IMR-90 (cell line): Measurements from ENCODE around the gene PRKN. TPM values are rescaled to one million over a fixed set of nuclear protein-coding genes. Genes with fewer than 3 reads are reported as not detected.

Experiments used
- ATAC-seq: fragments of 200-7000 bp; cut with Tn5 transposase; 2 replicates; pipeline ENCODE4 v1.9.1; 2020; ENCODE audit warnings: low read depth, mild to moderate bottlenecking, moderate library complexity
- BruUV-seq: library from RNA; stranded (reverse); fragments of 400-500 nt; replicated peaks from 2 replicates; lab custom pipeline; 2021; lab: Mats Ljungman, UMichigan
- CTCF ChIA-PET: fragments of 300-600 bp; formaldehyde crosslinking; extraction: SDS; loops from one replicate; lab custom pipeline; 2021; ENCODE audit warnings: antibody characterized with exemption; lab: Yijun Ruan, JAX
- POLR2A ChIA-PET: fragments of 300-600 bp; sonication (Branson Sonifier 250); formaldehyde crosslinking; loops from one replicate; lab custom pipeline; 2022; ENCODE audit warnings: antibody characterized with exemption; ENCODE audit not compliant: unreplicated experiment; lab: Charles Lee
- DNase-seq: peaks from one replicate; pipeline ENCODE4 v3.0.0; 2013
- H2AFZ ChIP-seq: replicated peaks from 2 replicates; pipeline ENCODE3; 2013; ENCODE audit warnings: low read length, mild to moderate bottlenecking; ENCODE audit not compliant: poor library complexity
- H2AK5ac ChIP-seq: 2 replicates; pipeline ENCODE4 v1.6.1; 2013; ENCODE audit warnings: low read depth, low read length, inconsistent platforms
- H2AK9ac ChIP-seq: replicated peaks from 2 replicates; pipeline ENCODE3; 2013; ENCODE audit warnings: mild to moderate bottlenecking, low read depth, low read length, moderate library complexity; ENCODE audit not compliant: poor library complexity
- H2BK120ac ChIP-seq: 2 replicates; pipeline ENCODE4 v1.6.1; 2013; ENCODE audit warnings: low read depth, low read length, inconsistent platforms
- H2BK15ac ChIP-seq: 3 replicates; pipeline ENCODE4 v1.6.1; 2013; ENCODE audit warnings: low read depth, low read length, inconsistent platforms
- H2BK20ac ChIP-seq: 2 replicates; pipeline ENCODE4 v1.6.1; 2013; ENCODE audit warnings: low read depth, mild to moderate bottlenecking, inconsistent platforms, low read length, moderate library complexity
- H2BK5ac ChIP-seq: 2 replicates; pipeline ENCODE4 v1.6.1; 2013; ENCODE audit warnings: mild to moderate bottlenecking, low read depth, low read length, inconsistent platforms; ENCODE audit not compliant: poor library complexity, severe bottlenecking
- H3K14ac ChIP-seq: replicated peaks from 2 replicates; pipeline ENCODE4 v1.6.1; 2013; ENCODE audit warnings: low read depth, low read length, inconsistent platforms
- H3K18ac ChIP-seq: 2 replicates; pipeline ENCODE4 v1.6.1; 2013; ENCODE audit warnings: low read depth, low read length, control low read depth
- H3K23ac ChIP-seq: 2 replicates; pipeline ENCODE4 v1.6.1; 2013; ENCODE audit warnings: low read depth, low read length, inconsistent platforms
- H3K27ac ChIP-seq: 2 replicates; pipeline ENCODE4 v1.5.1; 2013; ENCODE audit warnings: mild to moderate bottlenecking, control low read depth, low read length; ENCODE audit not compliant: insufficient read depth
- H3K27me3 ChIP-seq: 2 replicates; pipeline ENCODE4 v1.6.1; 2013; ENCODE audit warnings: low read length; ENCODE audit not compliant: control insufficient read depth, insufficient read depth
- H3K36me3 ChIP-seq: 2 replicates; pipeline ENCODE4 v1.6.1; 2013; ENCODE audit warnings: low read length, mixed read lengths; ENCODE audit not compliant: control insufficient read depth, insufficient read depth
- H3K4ac ChIP-seq: 2 replicates; pipeline ENCODE4 v1.6.1; 2013; ENCODE audit warnings: low read depth, low read length, inconsistent platforms
- H3K4me1 ChIP-seq: 2 replicates; pipeline ENCODE4 v1.6.1; 2013; ENCODE audit warnings: low read length, mixed read lengths; ENCODE audit not compliant: control insufficient read depth, insufficient read depth
- H3K4me2 ChIP-seq: 2 replicates; pipeline ENCODE4 v1.6.1; 2013; ENCODE audit warnings: low read depth, mild to moderate bottlenecking, control low read depth, low read length, moderate library complexity
- H3K4me3 ChIP-seq: 2 replicates; pipeline ENCODE4 v1.5.1; 2013; ENCODE audit warnings: low read depth, mild to moderate bottlenecking, control low read depth, low read length, moderate library complexity; ENCODE audit not compliant: insufficient read depth
- H3K56ac ChIP-seq: 2 replicates; pipeline ENCODE4 v1.6.1; 2013; ENCODE audit warnings: low read length, inconsistent platforms; ENCODE audit not compliant: insufficient read depth; ENCODE audit errors: extremely low read depth
- H3K79me1 ChIP-seq, 2 experiments: 2 replicates each; pipeline ENCODE4 v1.6.1; 2013; ENCODE audit warnings: low read length in 2 of 2, inconsistent platforms in 1 of 2, low read depth in 1 of 2
- H3K9ac ChIP-seq: 2 replicates; pipeline ENCODE4 v1.6.1; 2013; ENCODE audit warnings: low read depth, low read length, control low read depth
- H3K9me1 ChIP-seq: 2 replicates; pipeline ENCODE4 v1.6.1; 2013; ENCODE audit warnings: low read length, inconsistent platforms; ENCODE audit not compliant: insufficient read depth
- H3K9me3 ChIP-seq: 2 replicates; pipeline ENCODE4 v1.6.1; 2013; ENCODE audit warnings: low read length; ENCODE audit not compliant: control insufficient read depth, insufficient read depth
- H4K20me1 ChIP-seq: 2 replicates; pipeline ENCODE4 v1.6.1; 2013; ENCODE audit warnings: low read length, inconsistent platforms; ENCODE audit not compliant: insufficient read depth
- H4K5ac ChIP-seq: 2 replicates; pipeline ENCODE4 v1.6.1; 2013; ENCODE audit warnings: mild to moderate bottlenecking, low read depth, low read length, control low read depth
- H4K8ac ChIP-seq, 2 experiments: 2 replicates each; pipeline ENCODE4 v1.6.1; 2013; ENCODE audit warnings: low read depth in 2 of 2, low read length in 2 of 2, control low read depth in 1 of 2, inconsistent platforms in 1 of 2
- H4K91ac ChIP-seq: 2 replicates; pipeline ENCODE4 v1.6.1; 2013; ENCODE audit warnings: low read depth, low read length, inconsistent platforms; ENCODE audit not compliant: insufficient read depth
- BHLHE40 ChIP-seq: fragments of 150-350 bp; IDR thresholded peaks from 2 replicates; pipeline ENCODE4 v1.6.1; 2016; ENCODE audit warnings: mild to moderate bottlenecking, low read depth, low read length
- CEBPB ChIP-seq: IDR thresholded peaks from 2 replicates; pipeline ENCODE4 v1.6.1; 2012; ENCODE audit warnings: low read depth, low read length, improper control_type of control experiment
- CHD1 ChIP-seq: IDR thresholded peaks from 2 replicates; pipeline ENCODE4 v1.6.1; 2012; ENCODE audit warnings: low read depth, low read length, improper control_type of control experiment
- FOS ChIP-seq: fragments of 150-350 bp; IDR thresholded peaks from 2 replicates; pipeline ENCODE4 v1.6.1; 2016; ENCODE audit warnings: low read depth, low read length
- MAFK ChIP-seq: IDR thresholded peaks from 2 replicates; pipeline ENCODE4 v1.6.1; 2012; ENCODE audit warnings: low read depth, low read length, improper control_type of control experiment
- MAZ ChIP-seq: IDR thresholded peaks from 2 replicates; pipeline ENCODE4 v1.6.1; 2012; ENCODE audit warnings: low read depth, mild to moderate bottlenecking, low read length, improper control_type of control experiment, moderate library complexity, borderline replicate concordance
- MXI1 ChIP-seq: IDR thresholded peaks from 2 replicates; pipeline ENCODE4 v1.6.1; 2012; ENCODE audit warnings: low read depth, mild to moderate bottlenecking, low read length, moderate library complexity, borderline replicate concordance
- NFE2L2 ChIP-seq: fragments of 150-350 bp; IDR thresholded peaks from 2 replicates; pipeline ENCODE4 v1.6.1; 2016; ENCODE audit warnings: low read depth, mild to moderate bottlenecking, low read length
- POLR2A ChIP-seq: IDR thresholded peaks from 2 replicates; pipeline ENCODE4 v1.6.1; 2012; ENCODE audit warnings: mild to moderate bottlenecking, low read depth, low read length
- RAD21 ChIP-seq: IDR thresholded peaks from 2 replicates; pipeline ENCODE4 v1.6.1; 2012; ENCODE audit warnings: low read length, improper control_type of control experiment
- RCOR1 ChIP-seq: IDR thresholded peaks from 2 replicates; pipeline ENCODE4 v1.6.1; 2012; ENCODE audit warnings: mild to moderate bottlenecking, low read length, improper control_type of control experiment; ENCODE audit not compliant: insufficient replicate concordance
- RFX5 ChIP-seq: IDR thresholded peaks from 2 replicates; pipeline ENCODE4 v1.8.0; 2012; ENCODE audit warnings: low read depth, mild to moderate bottlenecking, low read length, moderate library complexity
- SMC3 ChIP-seq: fragments of 150-350 bp; IDR thresholded peaks from 2 replicates; pipeline ENCODE4 v1.6.1; 2016; ENCODE audit warnings: low read depth, mild to moderate bottlenecking, antibody characterized with exemption, low read length, moderate library complexity
- WGBS, 2 experiments: methylation state at CpG; one replicate each; pipeline versions ENCODE4 v1.1.5 to v1.1.7; 2013; ENCODE audit warnings: missing lambda C conversion rate in 2 of 2; ENCODE audit not compliant: insufficient read length in 1 of 2; ENCODE audit errors: extremely low coverage in 2 of 2; 5-methylcytosine and 5-hydroxymethylcytosine counted together
- dilution Hi-C: fragments of 300-500 bp; cut with HindIII; formaldehyde crosslinking; loops from one replicate; pipeline ENCODE4 v1.14.3; 2018; ENCODE audit warnings: low sequenced_read_pairs; ENCODE audit not compliant: unreplicated experiment
- in situ Hi-C: fragments of 300-500 bp; cut with MboI; formaldehyde crosslinking; loops from 3 replicates; pipeline ENCODE4 v1.14.3; 2019; ENCODE audit warnings: low sequenced_read_pairs, inconsistent platforms, mixed read lengths
- intact Hi-C: fragments of 100-400 bp; cut with micrococcal nuclease; formaldehyde crosslinking; loops from 2 replicates; pipeline ENCODE4 v1.10.0; 2022
- polyA plus RNA-seq, 3 experiments: library from polyadenylated mRNA; depleted of rRNA; stranded (reverse); fragments of >200 nt; gene quantifications; 2 replicates each; pipeline ENCODE4 v1.2.3, GENCODE V29; 2012; ENCODE audit warnings: low replicate concordance in 1 of 3
- total RNA-seq: library from RNA; depleted of rRNA; stranded (reverse); fragments of >200 nt; gene quantifications from 2 replicates; pipeline ENCODE4 v1.2.3, GENCODE V29; 2012
- TF ChIP-seq, protein P1 (sequence below): fragments of 150-350 bp; IDR thresholded peaks from 2 replicates; pipeline ENCODE4 v1.6.1; 2016; ENCODE audit warnings: low read depth, mild to moderate bottlenecking, low read length, moderate library complexity, borderline replicate concordance
- TF ChIP-seq, protein P2 (sequence below): fragments of 150-350 bp; IDR thresholded peaks from 2 replicates; pipeline ENCODE4 v1.6.1; 2017; ENCODE audit warnings: mild to moderate bottlenecking, antibody characterized with exemption, low read length, low read depth
- TF ChIP-seq, protein P3 (sequence below): conservative IDR thresholded peaks from 2 replicates; pipeline ENCODE4 v1.5.1; 2012; ENCODE audit warnings: mild to moderate bottlenecking, low read depth, low read length, improper control_type of control experiment

Gene PRKN
- total and polyA plus RNA-seq, 2 of the 4 experiments (the other 2 are of a cell fraction) = 0.15 to 0.18 TPM

DNA sequence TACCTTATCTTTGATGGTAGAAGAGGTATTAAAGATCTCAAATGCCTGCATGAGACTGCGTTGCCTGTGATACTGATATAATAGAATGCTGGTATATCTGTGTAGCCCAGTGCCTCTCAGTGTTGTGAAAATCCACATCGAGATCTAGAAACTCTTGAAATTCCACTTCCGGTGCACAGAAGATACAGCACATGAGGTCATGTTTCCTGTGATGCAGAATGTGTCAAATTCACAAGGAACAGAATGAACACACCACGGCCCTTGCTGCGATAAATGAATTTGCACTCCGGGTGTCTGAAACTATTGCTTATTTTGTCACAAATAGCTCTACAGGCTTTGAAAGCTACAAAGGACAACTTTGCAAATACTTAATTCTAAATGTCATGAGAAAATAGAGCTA, 765.8 kb downstream of the PRKN start:
- H3K4me2 ChIP-seq = no peak overlapping the region
- H3K56ac ChIP-seq = no peak overlapping the region
- H2BK20ac ChIP-seq = no peak overlapping the region
- no peak overlapping the region for H2AK9ac ChIP-seq
- H4K20me1 ChIP-seq = no peaks in the 10 kb centered on the region
- no peaks in the 10 kb centered on the region for H3K4me1 ChIP-seq
- no peaks in the 10 kb centered on the region for H3K27me3 ChIP-seq
- no peak overlapping the region for H3K23ac ChIP-seq
- no peaks in the 10 kb centered on the region for H3K9me1 ChIP-seq
- H3K9ac ChIP-seq = no peak overlapping the region
- CTCF ChIA-PET = no interaction called here
- H2BK15ac ChIP-seq = no peak overlapping the region
- H3K18ac ChIP-seq = no peak overlapping the region
- no peak overlapping the region for H4K8ac ChIP-seq
- no peak overlapping the region for H3K27ac ChIP-seq
- no peak overlapping the region for H2BK120ac ChIP-seq
- H3K79me1 ChIP-seq = no peaks in the 10 kb centered on the region
- no peak overlapping the region for H2AK5ac ChIP-seq
- H2AFZ ChIP-seq = no peak overlapping the region
- BruUV-seq = no TSS peak
- H3K4me3 ChIP-seq = no peak overlapping the region
- in situ Hi-C loops = no loop called here
- H3K9me3 ChIP-seq = peaks cover 13% of the 10 kb centered on the region
- H3K4ac ChIP-seq = no peak overlapping the region
- dilution Hi-C loops = no loop called here
- intact Hi-C loops = no loop called here
- TF ChIP-seq NFE2L2 = no peak
- TF ChIP-seq MXI1 = no peak
- no peak for TF ChIP-seq POLR2A
- TF ChIP-seq CEBPB = no peak
- TF ChIP-seq FOS = no peak
- TF ChIP-seq, protein P1, sequence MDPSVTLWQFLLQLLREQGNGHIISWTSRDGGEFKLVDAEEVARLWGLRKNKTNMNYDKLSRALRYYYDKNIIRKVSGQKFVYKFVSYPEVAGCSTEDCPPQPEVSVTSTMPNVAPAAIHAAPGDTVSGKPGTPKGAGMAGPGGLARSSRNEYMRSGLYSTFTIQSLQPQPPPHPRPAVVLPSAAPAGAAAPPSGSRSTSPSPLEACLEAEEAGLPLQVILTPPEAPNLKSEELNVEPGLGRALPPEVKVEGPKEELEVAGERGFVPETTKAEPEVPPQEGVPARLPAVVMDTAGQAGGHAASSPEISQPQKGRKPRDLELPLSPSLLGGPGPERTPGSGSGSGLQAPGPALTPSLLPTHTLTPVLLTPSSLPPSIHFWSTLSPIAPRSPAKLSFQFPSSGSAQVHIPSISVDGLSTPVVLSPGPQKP = no peak
- TF ChIP-seq RAD21 = no peak
- TF ChIP-seq BHLHE40 = no peak
- TF ChIP-seq CHD1 = no peak
- no peak for TF ChIP-seq MAZ
- no peak for TF ChIP-seq SMC3
- no peak for TF ChIP-seq MAFK
- TF ChIP-seq RCOR1 = no peak
- no peak for TF ChIP-seq RFX5
- TF ChIP-seq, protein P2, sequence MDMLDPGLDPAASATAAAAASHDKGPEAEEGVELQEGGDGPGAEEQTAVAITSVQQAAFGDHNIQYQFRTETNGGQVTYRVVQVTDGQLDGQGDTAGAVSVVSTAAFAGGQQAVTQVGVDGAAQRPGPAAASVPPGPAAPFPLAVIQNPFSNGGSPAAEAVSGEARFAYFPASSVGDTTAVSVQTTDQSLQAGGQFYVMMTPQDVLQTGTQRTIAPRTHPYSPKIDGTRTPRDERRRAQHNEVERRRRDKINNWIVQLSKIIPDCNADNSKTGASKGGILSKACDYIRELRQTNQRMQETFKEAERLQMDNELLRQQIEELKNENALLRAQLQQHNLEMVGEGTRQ = no peak
- TF ChIP-seq, protein P3, sequence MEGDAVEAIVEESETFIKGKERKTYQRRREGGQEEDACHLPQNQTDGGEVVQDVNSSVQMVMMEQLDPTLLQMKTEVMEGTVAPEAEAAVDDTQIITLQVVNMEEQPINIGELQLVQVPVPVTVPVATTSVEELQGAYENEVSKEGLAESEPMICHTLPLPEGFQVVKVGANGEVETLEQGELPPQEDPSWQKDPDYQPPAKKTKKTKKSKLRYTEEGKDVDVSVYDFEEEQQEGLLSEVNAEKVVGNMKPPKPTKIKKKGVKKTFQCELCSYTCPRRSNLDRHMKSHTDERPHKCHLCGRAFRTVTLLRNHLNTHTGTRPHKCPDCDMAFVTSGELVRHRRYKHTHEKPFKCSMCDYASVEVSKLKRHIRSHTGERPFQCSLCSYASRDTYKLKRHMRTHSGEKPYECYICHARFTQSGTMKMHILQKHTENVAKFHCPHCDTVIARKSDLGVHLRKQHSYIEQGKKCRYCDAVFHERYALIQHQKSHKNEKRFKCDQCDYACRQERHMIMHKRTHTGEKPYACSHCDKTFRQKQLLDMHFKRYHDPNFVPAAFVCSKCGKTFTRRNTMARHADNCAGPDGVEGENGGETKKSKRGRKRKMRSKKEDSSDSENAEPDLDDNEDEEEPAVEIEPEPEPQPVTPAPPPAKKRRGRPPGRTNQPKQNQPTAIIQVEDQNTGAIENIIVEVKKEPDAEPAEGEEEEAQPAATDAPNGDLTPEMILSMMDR = no peak
- no peak overlapping the region for H2BK5ac ChIP-seq
- 18% methylated on average over 2 of the region's 6 CpGs; no CpG with 5 or more reads in 1 of the 2 experiments for WGBS, 2 experiments
- no peak overlapping the region for H4K5ac ChIP-seq
- H3K14ac ChIP-seq = no peak overlapping the region
- ATAC-seq (no peak), DNase-seq (no peak)
- H3K36me3 ChIP-seq = no peaks in the 10 kb centered on the region
- POLR2A ChIA-PET = no interaction called here
- no peak overlapping the region for H4K91ac ChIP-seq
